ENCODE measurements around the gene MEGF11.

The MEGF11 gene

GRCh38 chr15:66162286-66162685 lies 91.3 kb downstream of the MEGF11 start (continued):
- TF ChIP-seq PATZ1 (CRISPR knock-in tag; IDR thresholded peaks at IDR 0.05; ENCODE audit: borderline replicate concordance) = no peak
- TF ChIP-seq ESRRG (CRISPR knock-in tag; IDR thresholded peaks at IDR 0.05) = no peak

GRCh38 chr15:66161575-66162118 lies 91.9 kb downstream of the MEGF11 start:
- no peak for ATAC-seq
- TF ChIP-seq TCF4 (CRISPR knock-in tag; IDR thresholded peaks at IDR 0.05; ENCODE audit: borderline replicate concordance) (no peak), CSRNP3 (CRISPR knock-in tag; IDR thresholded peaks at IDR 0.05) (no peak), SNAI2 (CRISPR knock-in tag; IDR thresholded peaks at IDR 0.05) (no peak), ISL1 (CRISPR knock-in tag; IDR thresholded peaks at IDR 0.05) (no peak), ZNF70 (CRISPR knock-in tag; IDR thresholded peaks at IDR 0.05) (no peak), ZNF565 (CRISPR knock-in tag; conservative IDR thresholded peaks at IDR 0.05; ENCODE audit: low read depth) (no peak), ESRRG (CRISPR knock-in tag; IDR thresholded peaks at IDR 0.05) (no peak), TOX (CRISPR knock-in tag; IDR thresholded peaks at IDR 0.05; ENCODE audit: borderline replicate concordance) (no peak), CSDC2 (CRISPR knock-in tag; IDR thresholded peaks at IDR 0.05) (no peak), ZNF8 (CRISPR knock-in tag; IDR thresholded peaks at IDR 0.05) (no peak), GLIS3 (CRISPR knock-in tag; IDR thresholded peaks at IDR 0.05) (no peak), POU6F1 (CRISPR knock-in tag; IDR thresholded peaks at IDR 0.05; ENCODE audit: borderline replicate concordance, low read depth) (no peak), ZFP30 (CRISPR knock-in tag; IDR thresholded peaks at IDR 0.05) (no peak), ZFP3 (CRISPR knock-in tag; IDR thresholded peaks at IDR 0.05) (no peak), TSHZ2 (CRISPR knock-in tag; IDR thresholded peaks at IDR 0.05) (no peak)

- ATAC-seq = no peak
- TF ChIP-seq PPARA (CRISPR knock-in tag; IDR thresholded peaks at IDR 0.05; ENCODE audit: borderline replicate concordance) = no peak
- no peak for TF ChIP-seq ZNF565 (CRISPR knock-in tag; conservative IDR thresholded peaks at IDR 0.05; ENCODE audit: low read depth)
- no peak for TF ChIP-seq SNAI2 (CRISPR knock-in tag; IDR thresholded peaks at IDR 0.05)
- TF ChIP-seq ZNF70 (CRISPR knock-in tag; IDR thresholded peaks at IDR 0.05) = no peak
- no peak for TF ChIP-seq GLIS3 (CRISPR knock-in tag; IDR thresholded peaks at IDR 0.05)
- TF ChIP-seq ISL1 (CRISPR knock-in tag; IDR thresholded peaks at IDR 0.05) = no peak
- no peak for TF ChIP-seq POU6F1 (CRISPR knock-in tag; IDR thresholded peaks at IDR 0.05; ENCODE audit: borderline replicate concordance, low read depth)
- no peak for TF ChIP-seq PATZ1 (CRISPR knock-in tag; IDR thresholded peaks at IDR 0.05; ENCODE audit: borderline replicate concordance)
- no peak for TF ChIP-seq TCF4 (CRISPR knock-in tag; IDR thresholded peaks at IDR 0.05; ENCODE audit: borderline replicate concordance)
- no peak for TF ChIP-seq ZNF8 (CRISPR knock-in tag; IDR thresholded peaks at IDR 0.05)
- TF ChIP-seq ZFP30 (CRISPR knock-in tag; IDR thresholded peaks at IDR 0.05) = no peak
- TF ChIP-seq ESRRG (CRISPR knock-in tag; IDR thresholded peaks at IDR 0.05) = no peak
- no peak for TF ChIP-seq ARNTL (CRISPR knock-in tag; IDR thresholded peaks at IDR 0.05; ENCODE audit: borderline replicate concordance, low read depth)
- no peak for TF ChIP-seq ZFP3 (CRISPR knock-in tag; IDR thresholded peaks at IDR 0.05)
- no peak for TF ChIP-seq TSHZ2 (CRISPR knock-in tag; IDR thresholded peaks at IDR 0.05)
- TF ChIP-seq OSR1 (CRISPR knock-in tag; IDR thresholded peaks at IDR 0.05) = no peak
- no peak for TF ChIP-seq CSRNP3 (CRISPR knock-in tag; IDR thresholded peaks at IDR 0.05)
- TF ChIP-seq CSDC2 (CRISPR knock-in tag; IDR thresholded peaks at IDR 0.05) = no peak
These were observed 92.4 kb downstream of the MEGF11 start for GRCh38 chr15:66161108-66161507.
